HEK293 (cell line): ENCODE measurements around the gene NIPAL1.

Experiments used
- OVOL3 ChIP-seq: fragments of 450-650 bp; formaldehyde crosslinking; IDR thresholded peaks from 2 replicates; pipeline ENCODE4 v1.5.1; 2016; ENCODE audit warnings: missing biosample characterization, missing genetic modification characterization
- TCF7L2 ChIP-seq: IDR thresholded peaks from 2 replicates; pipeline ENCODE4 v1.6.1; 2011; ENCODE audit warnings: low read depth, mild to moderate bottlenecking, inconsistent platforms, low read length, moderate library complexity, borderline replicate concordance
- ZBTB1 ChIP-seq: fragments of 450-650 bp; formaldehyde crosslinking; IDR thresholded peaks from 2 replicates; pipeline ENCODE4 v1.5.1; 2016; ENCODE audit warnings: missing biosample characterization, missing genetic modification characterization
- ZEB2 ChIP-seq: fragments of 450-650 bp; formaldehyde crosslinking; IDR thresholded peaks from 2 replicates; pipeline ENCODE4 v1.5.1; 2016; ENCODE audit warnings: missing biosample characterization, missing genetic modification characterization
- ZFP3 ChIP-seq: fragments of 450-650 bp; formaldehyde crosslinking; IDR thresholded peaks from 2 replicates; pipeline ENCODE4 v1.5.1; 2016; ENCODE audit warnings: low read depth, missing biosample characterization, missing genetic modification characterization
- ZNF23 ChIP-seq: fragments of 450-650 bp; formaldehyde crosslinking; IDR thresholded peaks from 2 replicates; pipeline ENCODE4 v1.5.1; 2016; ENCODE audit warnings: missing biosample characterization, missing genetic modification characterization, borderline replicate concordance
- ZNF658 ChIP-seq: fragments of 450-650 bp; formaldehyde crosslinking; IDR thresholded peaks from 2 replicates; pipeline ENCODE4; 2016; ENCODE audit warnings: missing biosample characterization, missing genetic modification characterization
- TF ChIP-seq, protein P1 (sequence below): fragments of 450-650 bp; formaldehyde crosslinking; IDR thresholded peaks from 2 replicates; pipeline ENCODE4 v1.5.1; 2016; ENCODE audit warnings: missing biosample characterization, missing genetic modification characterization

DNA sequence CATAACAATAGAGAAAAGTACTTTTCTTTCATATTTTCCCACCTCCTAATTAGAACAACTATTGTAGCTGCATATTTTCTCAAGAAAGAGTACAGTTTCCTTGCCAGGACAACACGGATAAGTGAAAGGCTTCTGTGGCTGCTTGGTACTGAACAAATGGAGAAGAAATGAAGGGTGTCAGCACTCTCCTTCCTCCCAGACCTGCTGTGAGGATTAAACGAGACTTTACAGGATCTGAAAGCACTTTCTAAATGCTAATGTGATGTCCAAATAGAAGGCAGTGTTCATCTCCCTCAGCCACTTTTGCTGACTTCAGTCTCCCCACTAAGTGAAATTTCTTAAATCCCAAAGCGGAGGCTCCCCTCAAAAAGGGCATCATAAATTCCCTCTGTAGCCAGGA is 13.9 kb downstream of the NIPAL1 start:
- TF ChIP-seq, protein P1, sequence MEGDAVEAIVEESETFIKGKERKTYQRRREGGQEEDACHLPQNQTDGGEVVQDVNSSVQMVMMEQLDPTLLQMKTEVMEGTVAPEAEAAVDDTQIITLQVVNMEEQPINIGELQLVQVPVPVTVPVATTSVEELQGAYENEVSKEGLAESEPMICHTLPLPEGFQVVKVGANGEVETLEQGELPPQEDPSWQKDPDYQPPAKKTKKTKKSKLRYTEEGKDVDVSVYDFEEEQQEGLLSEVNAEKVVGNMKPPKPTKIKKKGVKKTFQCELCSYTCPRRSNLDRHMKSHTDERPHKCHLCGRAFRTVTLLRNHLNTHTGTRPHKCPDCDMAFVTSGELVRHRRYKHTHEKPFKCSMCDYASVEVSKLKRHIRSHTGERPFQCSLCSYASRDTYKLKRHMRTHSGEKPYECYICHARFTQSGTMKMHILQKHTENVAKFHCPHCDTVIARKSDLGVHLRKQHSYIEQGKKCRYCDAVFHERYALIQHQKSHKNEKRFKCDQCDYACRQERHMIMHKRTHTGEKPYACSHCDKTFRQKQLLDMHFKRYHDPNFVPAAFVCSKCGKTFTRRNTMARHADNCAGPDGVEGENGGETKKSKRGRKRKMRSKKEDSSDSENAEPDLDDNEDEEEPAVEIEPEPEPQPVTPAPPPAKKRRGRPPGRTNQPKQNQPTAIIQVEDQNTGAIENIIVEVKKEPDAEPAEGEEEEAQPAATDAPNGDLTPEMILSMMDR (tag by site-specific recombination): no peak
- TF ChIP-seq ZFP3 (tag by site-specific recombination) (no peak), ZNF23 (tag by site-specific recombination) (no peak), ZBTB1 (no peak), TCF7L2 (no peak), ZNF658 (no peak), ZEB2 (tag by site-specific recombination) (no peak), OVOL3 (no peak)
